Activated CD8-positive, alpha-beta T cell treated with anti-CD3 and anti-CD28 coated beads for 36 hours (primary cell): Measurements from ENCODE around the gene GRID2. TPM values are rescaled to one million over a fixed set of nuclear protein-coding genes. Genes with fewer than 3 reads are reported as not detected.

ENCODE experiments used
- ATAC-seq: fragments of 200-7000 bp; cut with Tn5 transposase; one replicate; pipeline ENCODE4 v1.10.0; 2021; ENCODE audit warnings: mild to moderate bottlenecking, moderate library complexity
- CTCF ChIA-PET: fragments of 350-600 bp; sonication (Branson Sonifier 250); formaldehyde crosslinking; loops from one replicate; lab custom pipeline; 2021; ENCODE audit warnings: antibody characterized with exemption; lab: Charles Lee
- POLR2A ChIA-PET: fragments of 350-600 bp; sonication (Branson Sonifier 250); formaldehyde crosslinking; loops from one replicate; lab custom pipeline; 2021; ENCODE audit warnings: antibody characterized with exemption; lab: Charles Lee
- DNase-seq: peaks from one replicate; pipeline ENCODE4 v3.0.0-alpha.2; 2020
- H3K27ac Mint-ChIP-seq: one replicate; pipeline ENCODE4 v1.8.0; 2021; ENCODE audit warnings: mild to moderate bottlenecking, mixed read lengths
- H3K27me3 Mint-ChIP-seq: one replicate; pipeline ENCODE4 v1.8.0; 2021; ENCODE audit warnings: mixed read lengths
- H3K36me3 Mint-ChIP-seq: one replicate; pipeline ENCODE4 v1.8.0; 2021; ENCODE audit warnings: low read depth, mixed read lengths
- H3K4me1 Mint-ChIP-seq: one replicate; pipeline ENCODE4 v1.8.0; 2021; ENCODE audit warnings: low read depth, mixed read lengths
- H3K4me3 Mint-ChIP-seq: one replicate; pipeline ENCODE4 v1.8.0; 2021; ENCODE audit warnings: mild to moderate bottlenecking, moderate library complexity, mixed read lengths
- H3K9me3 Mint-ChIP-seq: one replicate; pipeline ENCODE4 v1.8.0; 2021; ENCODE audit warnings: mixed read lengths
- intact Hi-C: fragments of 100-400 bp; cut with micrococcal nuclease; formaldehyde crosslinking; loops from one replicate; pipeline ENCODE4 v1.10.0; 2022
- total RNA-seq, 2 experiments: library from RNA; stranded (reverse); gene quantifications; one replicate each; pipeline ENCODE4 v1.2.3, GENCODE V29; 2021
- TF ChIP-seq, protein P1 (sequence below): fragments of 200-600 bp; IDR thresholded peaks from one replicate; pipeline ENCODE4 v1.8.0; 2022; ENCODE audit warnings: antibody characterized with exemption, mild to moderate bottlenecking

The GRID2 gene
- total RNA-seq, 2 experiments from 2014 or later: not detected

DNA sequence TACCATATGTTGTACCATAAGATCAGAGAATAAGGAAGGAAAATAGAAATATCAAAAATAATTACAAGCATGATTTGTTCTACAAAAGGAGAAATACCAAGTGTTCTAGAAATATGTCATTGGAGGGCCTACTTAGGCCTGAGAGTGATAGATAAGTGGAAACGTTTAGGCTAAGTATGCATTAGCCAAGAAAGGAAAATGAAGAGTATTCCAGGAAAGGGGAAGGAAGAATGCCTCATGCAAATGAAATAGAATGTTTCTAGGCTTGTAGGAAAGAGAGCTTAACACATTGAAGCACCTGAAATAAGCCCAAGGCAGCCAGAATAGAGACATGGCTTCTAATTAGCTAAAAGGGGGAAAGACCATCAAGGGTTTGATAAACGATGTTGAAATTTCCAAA, 929.1 kb downstream of the GRID2 start:
- intact Hi-C loops: no loop called here
- POLR2A ChIA-PET: no interaction called here
- no peaks in the 10 kb centered on the region for H3K4me1 Mint-ChIP-seq
- H3K4me3 Mint-ChIP-seq: no peak overlapping the region
- ATAC-seq (no peak), DNase-seq (no peak)
- no peak overlapping the region for H3K27ac Mint-ChIP-seq
- CTCF ChIA-PET: no interaction called here
- TF ChIP-seq, protein P1, sequence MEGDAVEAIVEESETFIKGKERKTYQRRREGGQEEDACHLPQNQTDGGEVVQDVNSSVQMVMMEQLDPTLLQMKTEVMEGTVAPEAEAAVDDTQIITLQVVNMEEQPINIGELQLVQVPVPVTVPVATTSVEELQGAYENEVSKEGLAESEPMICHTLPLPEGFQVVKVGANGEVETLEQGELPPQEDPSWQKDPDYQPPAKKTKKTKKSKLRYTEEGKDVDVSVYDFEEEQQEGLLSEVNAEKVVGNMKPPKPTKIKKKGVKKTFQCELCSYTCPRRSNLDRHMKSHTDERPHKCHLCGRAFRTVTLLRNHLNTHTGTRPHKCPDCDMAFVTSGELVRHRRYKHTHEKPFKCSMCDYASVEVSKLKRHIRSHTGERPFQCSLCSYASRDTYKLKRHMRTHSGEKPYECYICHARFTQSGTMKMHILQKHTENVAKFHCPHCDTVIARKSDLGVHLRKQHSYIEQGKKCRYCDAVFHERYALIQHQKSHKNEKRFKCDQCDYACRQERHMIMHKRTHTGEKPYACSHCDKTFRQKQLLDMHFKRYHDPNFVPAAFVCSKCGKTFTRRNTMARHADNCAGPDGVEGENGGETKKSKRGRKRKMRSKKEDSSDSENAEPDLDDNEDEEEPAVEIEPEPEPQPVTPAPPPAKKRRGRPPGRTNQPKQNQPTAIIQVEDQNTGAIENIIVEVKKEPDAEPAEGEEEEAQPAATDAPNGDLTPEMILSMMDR: no peak
- H3K36me3 Mint-ChIP-seq: no peaks in the 10 kb centered on the region
- no peaks in the 10 kb centered on the region for H3K27me3 Mint-ChIP-seq
- peaks cover under 1% of the 10 kb centered on the region for H3K9me3 Mint-ChIP-seq

GRCh38 chr4:93237521-93237920, 933.8 kb downstream of the GRID2 start:
- no peaks in the 10 kb centered on the region for H3K4me1 Mint-ChIP-seq
- no peak overlapping the region for H3K4me3 Mint-ChIP-seq
- ATAC-seq (no peak), DNase-seq (no peak)
- no peak overlapping the region for H3K27ac Mint-ChIP-seq
- no peaks in the 10 kb centered on the region for H3K9me3 Mint-ChIP-seq
- ChIA-PET CTCF (no interaction called here), POLR2A (no interaction called here)
- intact Hi-C loops: no loop called here
- no peaks in the 10 kb centered on the region for H3K36me3 Mint-ChIP-seq
- H3K27me3 Mint-ChIP-seq: no peaks in the 10 kb centered on the region
- TF ChIP-seq, protein P1: no peak

GRCh38 chr4:93243262-93243661, 939.5 kb downstream of the GRID2 start:
- DNase-seq (no peak), ATAC-seq (no peak)
- ChIA-PET POLR2A (no interaction called here), CTCF (no interaction called here)
- no peak overlapping the region for H3K4me3 Mint-ChIP-seq
- H3K27ac Mint-ChIP-seq: no peak overlapping the region
- no peaks in the 10 kb centered on the region for H3K9me3 Mint-ChIP-seq
- H3K27me3 Mint-ChIP-seq: no peaks in the 10 kb centered on the region
- TF ChIP-seq, protein P1: no peak
- no peaks in the 10 kb centered on the region for H3K36me3 Mint-ChIP-seq
- intact Hi-C loops: no loop called here
- no peaks in the 10 kb centered on the region for H3K4me1 Mint-ChIP-seq

DNA sequence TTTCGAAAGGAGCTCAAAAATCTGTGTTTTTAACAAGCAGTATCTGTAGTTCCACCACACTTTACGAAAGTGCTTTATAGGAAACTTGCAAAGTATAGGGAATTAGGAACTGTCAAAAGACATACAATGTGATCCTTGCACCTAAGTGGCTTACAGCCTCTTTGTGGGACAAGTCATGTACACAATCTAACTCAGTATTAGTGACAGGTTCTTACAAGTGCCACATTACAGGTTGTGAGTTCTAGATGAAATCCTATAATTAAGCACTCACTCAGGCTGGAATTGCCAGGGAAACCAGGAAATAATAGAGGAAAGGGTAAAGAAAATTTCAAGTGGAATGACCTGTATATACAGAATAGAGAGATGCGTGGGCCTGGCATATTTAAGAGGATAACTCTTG, 957.4 kb downstream of the GRID2 start:
- Mint-ChIP-seq H3K4me1 (no peaks in the 10 kb centered on the region), H3K4me3 (no peak overlapping the region), H3K27me3 (no peaks in the 10 kb centered on the region), H3K36me3 (no peaks in the 10 kb centered on the region), H3K27ac (no peak overlapping the region), H3K9me3 (no peaks in the 10 kb centered on the region)
- no peak for DNase-seq
- TF ChIP-seq, protein P1: no peak
- ChIA-PET CTCF (no interaction called here), POLR2A (no interaction called here)
- intact Hi-C loops: no loop called here
- no peak for ATAC-seq

DNA sequence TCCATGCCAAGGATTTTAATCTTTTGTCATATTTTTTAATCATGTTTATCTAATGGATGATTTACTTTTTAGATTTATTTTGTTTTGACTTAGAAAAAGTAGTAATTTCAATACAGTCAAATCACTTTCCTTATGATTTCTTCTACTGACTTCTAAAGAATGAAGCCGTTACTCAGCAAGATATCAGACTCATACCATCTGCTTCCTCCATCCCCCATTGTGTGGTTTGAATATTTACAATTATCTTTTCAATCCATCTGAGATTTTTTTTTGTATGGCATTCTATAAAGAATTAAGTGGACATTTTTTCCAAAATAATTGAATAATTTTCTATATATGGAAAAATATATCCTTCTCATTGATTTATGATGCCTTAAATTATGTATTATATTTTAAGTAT, 959.4 kb downstream of the GRID2 start:
- intact Hi-C loops: no loop called here
- Mint-ChIP-seq H3K27ac (no peak overlapping the region), H3K27me3 (no peaks in the 10 kb centered on the region), H3K4me1 (no peaks in the 10 kb centered on the region), H3K4me3 (no peak overlapping the region), H3K9me3 (peaks cover 1% of the 10 kb centered on the region), H3K36me3 (no peaks in the 10 kb centered on the region)
- ATAC-seq (no peak), DNase-seq (no peak)
- POLR2A ChIA-PET: no interaction called here
- CTCF ChIA-PET: no interaction called here
- TF ChIP-seq, protein P1: no peak
